Omental fat pad (tissue), 4 donors: ENCODE data around the gene BAIAP2L1. TPM values are rescaled to one million over a fixed set of nuclear protein-coding genes. Genes with fewer than 3 reads are reported as not detected.

Experiments used
- ATAC-seq: fragments of 150-250 bp; one replicate; pipeline ENCODE4 v1.9.1; 2016; ENCODE audit warnings: mild to moderate bottlenecking, moderate library complexity; ENCODE audit not compliant: low FRiP score
- DNase-seq: peaks from one replicate; pipeline ENCODE4 v3.0.0-alpha.2; 2019; ENCODE audit warnings: low spot score
- total RNA-seq, 4 donors: library from RNA; depleted of rRNA; stranded (reverse); fragments of >200 nt; gene quantifications; one replicate each; pipeline ENCODE4 v1.1.0, GENCODE V29; 2016
- TF ChIP-seq, protein P1 (sequence below), 3 donors: fragments of 450-650 bp; IDR thresholded peaks; one replicate each; pipeline ENCODE4 v1.5.1; 2016 to 2017; ENCODE audit warnings: antibody characterized with exemption in 3 of 3, mild to moderate bottlenecking in 3 of 3, moderate library complexity in 2 of 3

BAIAP2L1 gene
- total RNA-seq, 4 donors from 2014 or later = 2.5 to 6.3 (median 3.0) TPM

DNA sequence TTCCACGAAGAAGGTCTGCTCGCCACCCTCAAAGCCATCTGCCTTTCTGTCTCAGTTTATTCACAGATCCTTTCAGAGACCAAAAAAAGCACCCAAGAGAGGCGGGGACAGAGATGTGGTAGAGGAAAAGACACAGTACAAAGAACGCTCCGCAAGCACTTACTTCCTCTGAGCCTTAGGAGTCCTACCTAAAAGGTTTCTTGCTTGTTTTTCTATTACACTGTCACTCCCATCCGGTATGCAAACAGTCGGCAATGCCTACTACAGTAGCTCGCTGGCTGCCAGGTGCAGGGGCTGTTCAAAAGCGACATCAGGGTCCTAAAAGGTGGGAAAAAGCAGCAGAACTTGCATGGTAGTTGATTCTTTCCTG lies 149.7 kb downstream of the BAIAP2L1 start:
- TF ChIP-seq, protein P1, sequence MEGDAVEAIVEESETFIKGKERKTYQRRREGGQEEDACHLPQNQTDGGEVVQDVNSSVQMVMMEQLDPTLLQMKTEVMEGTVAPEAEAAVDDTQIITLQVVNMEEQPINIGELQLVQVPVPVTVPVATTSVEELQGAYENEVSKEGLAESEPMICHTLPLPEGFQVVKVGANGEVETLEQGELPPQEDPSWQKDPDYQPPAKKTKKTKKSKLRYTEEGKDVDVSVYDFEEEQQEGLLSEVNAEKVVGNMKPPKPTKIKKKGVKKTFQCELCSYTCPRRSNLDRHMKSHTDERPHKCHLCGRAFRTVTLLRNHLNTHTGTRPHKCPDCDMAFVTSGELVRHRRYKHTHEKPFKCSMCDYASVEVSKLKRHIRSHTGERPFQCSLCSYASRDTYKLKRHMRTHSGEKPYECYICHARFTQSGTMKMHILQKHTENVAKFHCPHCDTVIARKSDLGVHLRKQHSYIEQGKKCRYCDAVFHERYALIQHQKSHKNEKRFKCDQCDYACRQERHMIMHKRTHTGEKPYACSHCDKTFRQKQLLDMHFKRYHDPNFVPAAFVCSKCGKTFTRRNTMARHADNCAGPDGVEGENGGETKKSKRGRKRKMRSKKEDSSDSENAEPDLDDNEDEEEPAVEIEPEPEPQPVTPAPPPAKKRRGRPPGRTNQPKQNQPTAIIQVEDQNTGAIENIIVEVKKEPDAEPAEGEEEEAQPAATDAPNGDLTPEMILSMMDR (IDR thresholded peaks at IDR 0.05) = no peak
- ATAC-seq (no peak), DNase-seq (no peak)

DNA sequence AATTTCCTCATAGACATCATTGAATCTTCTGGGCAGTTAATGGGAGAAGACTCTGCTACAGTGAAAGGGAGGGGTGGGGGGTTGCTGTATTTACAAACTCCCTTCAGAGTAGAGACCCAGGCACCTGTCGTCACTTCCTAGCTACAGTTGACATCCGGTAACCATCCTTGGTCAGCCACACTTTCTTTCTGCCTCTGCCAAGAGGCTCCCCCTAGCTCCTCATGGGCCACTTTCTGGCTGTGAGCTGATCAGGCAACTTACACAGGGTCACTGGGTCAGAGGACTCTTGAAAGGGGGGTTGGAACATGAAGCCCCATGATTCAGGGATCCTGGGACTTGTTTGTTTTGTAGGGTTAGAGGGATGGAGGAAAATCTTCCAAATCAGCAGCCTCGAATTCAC lies 150.1 kb downstream of the BAIAP2L1 start:
- DNase-seq (no peak), ATAC-seq (no peak)
- TF ChIP-seq, protein P1 (IDR thresholded peaks at IDR 0.05) = no peak

- ATAC-seq (no peak), DNase-seq (no peak)
- TF ChIP-seq, protein P1 (IDR thresholded peaks at IDR 0.05) = no peak
Observed at GRCh38 chr7:98249106-98249505, 151.8 kb downstream of the BAIAP2L1 start.

DNA sequence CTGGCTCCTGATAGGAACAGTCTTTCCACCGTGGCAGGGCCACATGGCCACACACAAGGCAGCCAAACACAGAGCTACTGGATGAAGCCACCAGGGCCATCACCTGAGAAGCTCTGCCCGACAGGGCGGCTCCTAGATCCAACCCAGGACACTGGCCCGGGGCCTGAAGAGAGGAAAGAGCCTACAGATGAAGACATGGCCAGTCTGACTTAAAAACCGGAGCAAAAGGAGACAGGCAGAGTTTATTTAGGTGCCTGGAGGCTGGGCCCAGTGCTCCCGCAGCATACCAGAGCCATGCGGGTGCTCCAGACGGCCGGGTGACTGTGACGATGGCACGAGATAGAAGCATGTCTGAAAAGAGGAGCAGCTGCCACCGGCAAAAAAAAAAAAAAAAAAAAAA lies 152.7 kb downstream of the BAIAP2L1 start:
- DNase-seq = no peak

GRCh38 chr7:98244871-98245270 lies 156.0 kb downstream of the BAIAP2L1 start:
- DNase-seq (no peak), ATAC-seq (no peak)
- TF ChIP-seq, protein P1 (IDR thresholded peaks at IDR 0.05) = no peak

More for the DNA sequence above, 152.7 kb downstream of the BAIAP2L1 start:
- ATAC-seq = no peak
- TF ChIP-seq, protein P1 (IDR thresholded peaks at IDR 0.05) = no peak

- DNase-seq = no peak
- ATAC-seq = no peak
- TF ChIP-seq, protein P1 (IDR thresholded peaks at IDR 0.05) = no peak
Observed at GRCh38 chr7:98242934-98243333, 158.0 kb downstream of the BAIAP2L1 start.

- DNase-seq (no peak), ATAC-seq (no peak)
- TF ChIP-seq, protein P1 (IDR thresholded peaks at IDR 0.05) = no peak
Observed at GRCh38 chr7:98242342-98242741, 158.5 kb downstream of the BAIAP2L1 start.
